Vagina (tissue), 2 donors: Measurements from ENCODE around the gene VPS45. TPM values are rescaled to one million over a fixed set of nuclear protein-coding genes. Genes with fewer than 3 reads are reported as not detected.
"Not testable (repeated sequence)": the region's sequence is repeated elsewhere in the genome, so short reads cannot be mapped to it uniquely, and the experiment has no call there.

Experiments used
- DNase-seq, 2 donors: peaks; one replicate each; pipeline ENCODE4 v3.0.0-alpha.2; 2017; ENCODE audit errors: extremely low spot score in 2 of 2
- H3K27ac ChIP-seq: fragments of 200-600 bp; sonication (generic); one replicate; pipeline ENCODE4 v1.5.1; 2019
- H3K27me3 ChIP-seq: fragments of 200-600 bp; sonication (generic); one replicate; pipeline ENCODE4 v1.5.1; 2019
- H3K36me3 ChIP-seq, 2 donors: fragments of 200-600 bp; sonication (generic); one replicate each; pipeline ENCODE4 v1.5.1; 2017 to 2019
- H3K4me1 ChIP-seq: fragments of 200-600 bp; sonication (generic); one replicate; pipeline ENCODE4 v1.5.1; 2019
- H3K4me3 ChIP-seq, 2 donors: fragments of 200-600 bp; sonication (generic); 1 replicate in 1 of 2; 2 replicates in 1 of 2; pipeline ENCODE4 v1.5.1; 2016 to 2019
- H3K9me3 ChIP-seq: fragments of 200-600 bp; sonication (generic); one replicate; pipeline ENCODE4 v1.5.1; 2019
- CTCF ChIP-seq, 3 experiments: fragments of 450-650 bp in 2 of 3; fragments of 200-600 bp in 1 of 3; sonication (generic) in 1 of 3; IDR thresholded peaks; one replicate each; pipeline ENCODE4 v1.5.1; 2017 to 2019; ENCODE audit warnings: antibody characterized with exemption in 3 of 3, mild to moderate bottlenecking in 2 of 3, moderate library complexity in 2 of 3
- POLR2A ChIP-seq, 2 donors: fragments of 450-650 bp; IDR thresholded peaks; one replicate each; pipeline ENCODE4 v1.6.1; 2017; ENCODE audit warnings: antibody characterized with exemption in 2 of 2, mild to moderate bottlenecking in 2 of 2, moderate library complexity in 2 of 2
- POLR2AphosphoS5 ChIP-seq, 2 donors: sonication (generic); formaldehyde crosslinking; IDR thresholded peaks; one replicate each; pipeline ENCODE4 v1.9.0; 2017; ENCODE audit warnings: antibody characterized with exemption in 2 of 2, mild to moderate bottlenecking in 2 of 2, low read depth in 1 of 2; ENCODE audit not compliant: insufficient read depth in 1 of 2
- intact Hi-C: fragments of 100-400 bp; cut with DNase I; formaldehyde crosslinking; loops from one replicate; pipeline ENCODE4 v1.15.1; 2023
- total RNA-seq: library from RNA; depleted of rRNA; stranded (reverse); fragments of >200 nt; gene quantifications from one replicate; pipeline ENCODE4 v1.2.3, GENCODE V29; 2016

The VPS45 gene
- total RNA-seq, 1 donor from 2014 or later = 32.2 TPM

DNA sequence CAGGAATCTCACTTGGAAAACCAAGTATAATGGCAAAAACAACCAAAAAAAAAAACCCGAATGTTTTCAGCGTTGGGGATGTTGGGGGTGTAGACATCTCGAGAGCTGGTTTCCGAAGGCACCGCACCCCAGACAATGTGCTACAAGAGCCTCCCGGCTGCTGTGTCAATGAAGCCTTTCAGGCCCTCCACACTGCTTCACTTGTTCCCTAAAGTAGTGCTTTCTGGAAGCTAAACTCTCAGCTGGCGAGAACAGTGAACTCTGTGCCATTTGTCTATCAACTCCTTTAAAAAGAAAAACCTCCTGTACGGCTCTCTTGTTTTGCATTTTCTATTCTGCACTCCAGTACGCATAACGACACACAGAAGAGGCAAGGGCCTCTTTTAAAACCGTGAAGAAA lies 114.7 kb downstream of the VPS45 start:
- no peaks in the 10 kb centered on the region for H3K36me3 ChIP-seq
- TF ChIP-seq POLR2AphosphoS5 (IDR thresholded peaks at IDR 0.05; ENCODE audit: insufficient read depth in 1 of 2, low read depth in 1 of 2) = no peak
- no peak for TF ChIP-seq CTCF (IDR thresholded peaks at IDR 0.05)
- TF ChIP-seq POLR2A (IDR thresholded peaks at IDR 0.05) = no peak
- no peaks in the 10 kb centered on the region for H3K27me3 ChIP-seq
- no peak overlapping the region for H3K4me3 ChIP-seq
- intact Hi-C loops = no loop called here
- H3K27ac ChIP-seq = no peak overlapping the region
- no peak for DNase-seq
- H3K9me3 ChIP-seq = no peaks in the 10 kb centered on the region
- H3K4me1 ChIP-seq = peaks cover 8% of the 10 kb centered on the region

- Histone ChIP-seq H3K27ac (no peak overlapping the region), H3K4me1 (peaks cover 8% of the 10 kb centered on the region), H3K4me3 (no peak overlapping the region), H3K9me3 (no peaks in the 10 kb centered on the region), H3K27me3 (no peaks in the 10 kb centered on the region), H3K36me3 (no peaks in the 10 kb centered on the region)
- TF ChIP-seq CTCF (IDR thresholded peaks at IDR 0.05) (no peak), POLR2A (IDR thresholded peaks at IDR 0.05) (no peak), POLR2AphosphoS5 (IDR thresholded peaks at IDR 0.05; ENCODE audit: insufficient read depth in 1 of 2, low read depth in 1 of 2) (no peak)
- intact Hi-C loops = no loop called here
- DNase-seq = no peak
These were observed 115.5 kb downstream of the VPS45 start for GRCh38 chr1:150183061-150183460.

DNA sequence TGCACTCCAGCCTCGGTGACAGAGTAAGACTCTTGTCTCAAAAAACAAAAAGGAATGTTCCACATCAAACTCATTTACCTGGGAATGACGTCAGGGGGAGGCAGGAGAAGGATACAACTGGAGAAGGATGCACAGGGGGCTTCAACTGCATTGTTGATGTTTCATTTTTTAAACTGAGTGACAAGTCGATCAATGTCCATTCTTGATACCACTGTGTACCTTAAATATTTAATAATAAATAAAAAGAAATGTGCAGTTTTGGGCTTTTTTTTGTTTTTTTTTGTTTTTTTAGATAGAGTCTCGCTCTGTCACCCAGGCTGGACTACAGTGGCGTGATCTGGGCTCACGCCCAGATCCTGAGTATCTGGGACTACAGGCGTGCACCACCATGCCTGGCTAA lies 117.9 kb downstream of the VPS45 start:
- intact Hi-C loops = no loop called here
- DNase-seq = no peak
- Histone ChIP-seq H3K27me3 (no peaks in the 10 kb centered on the region), H3K9me3 (no peaks in the 10 kb centered on the region), H3K27ac (no peak overlapping the region), H3K4me1 (peaks cover 8% of the 10 kb centered on the region), H3K4me3 (no peak overlapping the region), H3K36me3 (no peaks in the 10 kb centered on the region)
- TF ChIP-seq POLR2AphosphoS5 (IDR thresholded peaks at IDR 0.05; ENCODE audit: insufficient read depth in 1 of 2, low read depth in 1 of 2) (no peak), CTCF (IDR thresholded peaks at IDR 0.05) (no peak), POLR2A (IDR thresholded peaks at IDR 0.05) (no peak)

GRCh38 chr1:150186438-150186788 lies 118.8 kb downstream of the VPS45 start:
- H3K9me3 ChIP-seq, H3K4me3 ChIP-seq, H3K4me1 ChIP-seq, H3K27me3 ChIP-seq, H3K36me3 ChIP-seq, DNase-seq, intact Hi-C loops, H3K27ac ChIP-seq: not testable (repeated sequence)

DNA sequence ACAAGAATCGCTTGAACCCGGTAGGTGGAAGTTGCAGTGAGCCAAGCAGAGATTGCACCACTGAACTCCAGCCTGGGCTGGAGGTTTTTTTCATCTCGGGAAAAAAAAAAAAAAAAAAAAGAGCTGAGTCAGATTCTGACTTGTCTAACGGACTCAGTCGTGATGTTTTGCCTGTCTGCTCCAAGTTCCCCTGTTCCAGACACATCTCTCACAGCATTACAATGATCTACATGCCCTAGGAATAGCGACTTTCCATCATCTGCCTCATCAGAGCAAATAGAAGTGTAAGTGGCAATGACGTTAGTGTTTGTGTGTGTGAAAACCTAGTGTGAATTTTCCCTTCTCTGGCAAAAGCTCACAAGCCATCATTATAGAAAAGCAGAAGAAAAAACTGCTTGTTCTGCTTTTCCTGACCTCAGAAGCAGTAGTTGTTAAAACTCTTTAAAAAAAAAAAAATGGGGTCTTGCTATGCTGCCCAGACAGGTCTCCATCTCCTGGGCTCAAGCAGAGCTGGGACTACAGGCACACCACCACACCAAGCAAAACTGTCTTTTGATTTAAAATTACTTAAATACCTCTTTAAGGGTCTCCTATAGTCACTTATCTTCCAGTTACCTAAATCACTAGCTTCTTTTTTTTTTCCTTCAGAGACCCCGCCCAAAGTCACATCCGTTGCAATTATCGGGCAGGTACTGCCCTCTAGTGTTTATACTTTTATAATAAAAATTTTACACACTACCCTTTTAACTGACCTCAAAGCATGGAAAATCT lies 119.4 kb downstream of the VPS45 start:
- no peaks in the 10 kb centered on the region for H3K36me3 ChIP-seq
- H3K4me1 ChIP-seq = peaks cover 8% of the 10 kb centered on the region
- TF ChIP-seq CTCF (IDR thresholded peaks at IDR 0.05) = peak in 2 of 3 experiments; percentile 41 to 49
- TF ChIP-seq POLR2AphosphoS5 (IDR thresholded peaks at IDR 0.05; ENCODE audit: insufficient read depth in 1 of 2, low read depth in 1 of 2) = peak in 1 of 2 donors; percentile 22
- no peak for TF ChIP-seq POLR2A (IDR thresholded peaks at IDR 0.05)
- DNase-seq = no peak
- intact Hi-C loops = no loop called here
- H3K27ac ChIP-seq = no peak overlapping the region
- H3K4me3 ChIP-seq = no peak overlapping the region
- H3K27me3 ChIP-seq = no peaks in the 10 kb centered on the region
- no peaks in the 10 kb centered on the region for H3K9me3 ChIP-seq
